H9 (cell line): ENCODE results near the gene HAND2. TPM values are rescaled to one million over a fixed set of nuclear protein-coding genes. Genes with fewer than 3 reads are reported as not detected.

Experiments
- DNase-seq: peaks from one replicate; pipeline ENCODE4 v3.0.0-alpha.2; 2017
- H2AFZ ChIP-seq: one replicate; pipeline ENCODE4 v1.6.1; 2013; ENCODE audit warnings: mild to moderate bottlenecking, low read length, control low read depth, moderate library complexity
- H2AK5ac ChIP-seq: 2 replicates; pipeline ENCODE4 v1.6.1; 2013; ENCODE audit warnings: low read length, control low read depth, mixed read lengths; ENCODE audit not compliant: insufficient read length
- H2BK120ac ChIP-seq: one replicate; pipeline ENCODE4 v1.6.1; 2013; ENCODE audit warnings: low read depth, mild to moderate bottlenecking, low read length, control low read depth, inconsistent platforms; ENCODE audit not compliant: poor library complexity, severe bottlenecking
- H2BK12ac ChIP-seq: 2 replicates; pipeline ENCODE4 v1.6.1; 2013; ENCODE audit warnings: low read length, control low read depth, mixed read lengths, low read depth; ENCODE audit not compliant: insufficient read length
- H2BK15ac ChIP-seq: 2 replicates; pipeline ENCODE4 v1.6.1; 2013; ENCODE audit warnings: low read depth, low read length, control low read depth
- H2BK20ac ChIP-seq: one replicate; pipeline ENCODE4 v1.6.1; 2013; ENCODE audit warnings: low read depth, mild to moderate bottlenecking, low read length, control low read depth, inconsistent platforms; ENCODE audit not compliant: poor library complexity, severe bottlenecking
- H2BK5ac ChIP-seq: 2 replicates; pipeline ENCODE4 v1.6.1; 2013; ENCODE audit warnings: low read length, control low read depth, mixed read lengths; ENCODE audit not compliant: insufficient read length
- H3K14ac ChIP-seq: 2 replicates; pipeline ENCODE4 v1.6.1; 2013; ENCODE audit warnings: low read length, control low read depth; ENCODE audit not compliant: insufficient read depth
- H3K18ac ChIP-seq: 2 replicates; pipeline ENCODE4 v1.6.1; 2013; ENCODE audit warnings: low read depth, mild to moderate bottlenecking, mixed read lengths, low read length, control low read depth; ENCODE audit not compliant: insufficient read length
- H3K23ac ChIP-seq: 2 replicates; pipeline ENCODE4 v1.6.1; 2013; ENCODE audit warnings: low read length, control low read depth, mixed read lengths, low read depth; ENCODE audit not compliant: insufficient read length
- H3K23me2 ChIP-seq: 2 replicates; pipeline ENCODE4 v1.6.1; 2013; ENCODE audit warnings: low read depth, mild to moderate bottlenecking, mixed read lengths, low read length, control low read depth; ENCODE audit not compliant: insufficient read length, poor library complexity, severe bottlenecking
- H3K27ac ChIP-seq: 2 replicates; pipeline ENCODE4 v1.5.1; 2013; ENCODE audit warnings: low read length, control low read depth, mixed read lengths, low read depth; ENCODE audit not compliant: insufficient read length
- H3K27me3 ChIP-seq: 2 replicates; pipeline ENCODE4 v1.6.1; 2013; ENCODE audit warnings: low read length, control low read depth, inconsistent platforms; ENCODE audit not compliant: insufficient read depth
- H3K4ac ChIP-seq: 2 replicates; pipeline ENCODE4 v1.6.1; 2013; ENCODE audit warnings: low read depth, mild to moderate bottlenecking, control low read depth, inconsistent platforms, low read length, moderate library complexity
- H3K4me1 ChIP-seq: 2 replicates; pipeline ENCODE4 v1.6.1; 2013; ENCODE audit warnings: low read length, control low read depth, inconsistent platforms; ENCODE audit not compliant: insufficient read depth
- H3K4me2 ChIP-seq: 2 replicates; pipeline ENCODE4 v1.6.1; 2013; ENCODE audit warnings: low read length, control low read depth, mixed read lengths; ENCODE audit not compliant: insufficient read length, insufficient read depth
- H3K56ac ChIP-seq: 2 replicates; pipeline ENCODE4 v1.6.1; 2013; ENCODE audit warnings: low read depth, mild to moderate bottlenecking, mixed read lengths, low read length, control low read depth; ENCODE audit not compliant: insufficient read length
- H3K79me1 ChIP-seq: 2 replicates; pipeline ENCODE4 v1.6.1; 2013; ENCODE audit warnings: low read depth, mild to moderate bottlenecking, moderate library complexity, low read length, control low read depth, inconsistent platforms; ENCODE audit not compliant: insufficient read depth, poor library complexity, severe bottlenecking
- H3K79me2 ChIP-seq: 2 replicates; pipeline ENCODE4 v1.6.1; 2013; ENCODE audit warnings: low read length, control low read depth, inconsistent platforms; ENCODE audit not compliant: insufficient read depth
- H3K9ac ChIP-seq: 2 replicates; pipeline ENCODE4 v1.6.1; 2013; ENCODE audit warnings: low read length, control low read depth, mixed read lengths; ENCODE audit not compliant: insufficient read length; ENCODE audit errors: extremely low read depth
- H3K9me3 ChIP-seq: one replicate; pipeline ENCODE4 v1.6.1; 2013; ENCODE audit warnings: low read depth, low read length, inconsistent platforms; ENCODE audit not compliant: control insufficient read depth
- H3T11ph ChIP-seq: one replicate; pipeline ENCODE4 v1.6.1; 2013; ENCODE audit warnings: mild to moderate bottlenecking, low read length, control low read depth, inconsistent platforms
- H4K20me1 ChIP-seq: one replicate; pipeline ENCODE4 v1.6.1; 2013; ENCODE audit not compliant: control insufficient read depth, insufficient read length, insufficient read depth
- H4K5ac ChIP-seq: 2 replicates; pipeline ENCODE4 v1.6.1; 2013; ENCODE audit warnings: low read depth, mild to moderate bottlenecking, mixed read lengths, low read length, control low read depth; ENCODE audit not compliant: insufficient read length
- H4K8ac ChIP-seq: replicated peaks from 2 replicates; pipeline ENCODE4 v1.6.1; 2013; ENCODE audit warnings: low read length, control low read depth, mixed read lengths, low read depth; ENCODE audit not compliant: insufficient read length
- H4K91ac ChIP-seq: 2 replicates; pipeline ENCODE4 v1.6.1; 2013; ENCODE audit warnings: low read depth, mild to moderate bottlenecking, moderate library complexity, mixed read lengths, low read length, control low read depth; ENCODE audit not compliant: insufficient read length
- H3K27ac Mint-ChIP-seq, 3 experiments: 2 replicates in 2 of 3; 3 replicates in 1 of 3; pipeline ENCODE4 v1.8.0; 2020 to 2021; ENCODE audit warnings: mixed read lengths in 3 of 3, mild to moderate bottlenecking in 1 of 3, moderate library complexity in 1 of 3
- H3K27me3 Mint-ChIP-seq: 2 replicates; pipeline ENCODE4 v1.8.0; 2021; ENCODE audit warnings: low read depth, mild to moderate bottlenecking, moderate library complexity, mixed read lengths
- H3K36me3 Mint-ChIP-seq, 3 experiments: 2 replicates in 2 of 3; 3 replicates in 1 of 3; pipeline ENCODE4 v1.8.0; 2020 to 2021; ENCODE audit warnings: low read depth in 3 of 3, mixed read lengths in 3 of 3; ENCODE audit not compliant: insufficient read depth in 1 of 3
- H3K4me1 Mint-ChIP-seq, 2 experiments: 2 replicates each; pipeline ENCODE4 v1.8.0; 2020; ENCODE audit warnings: mixed read lengths in 2 of 2
- H3K4me3 Mint-ChIP-seq, 2 experiments: 2 replicates in 1 of 2; 3 replicates in 1 of 2; pipeline ENCODE4 v1.8.0; 2020 to 2021; ENCODE audit warnings: mild to moderate bottlenecking in 2 of 2, mixed read lengths in 2 of 2, moderate library complexity in 1 of 2
- H3K9me3 Mint-ChIP-seq, 2 experiments: 2 replicates in 1 of 2; 3 replicates in 1 of 2; pipeline ENCODE4 v1.8.0; 2020; ENCODE audit warnings: mild to moderate bottlenecking in 2 of 2, mixed read lengths in 2 of 2, moderate library complexity in 1 of 2
- WGBS: extraction: QIAGEN DNeasy Blood & Tissue Kit; methylation state at CpG from one replicate; pipeline ENCODE4 v1.1.7; 2013; ENCODE audit warnings: missing lambda C conversion rate, low lambda C conversion rate, mixed read lengths; ENCODE audit not compliant: insufficient read length; ENCODE audit errors: extremely low coverage; 5-methylcytosine and 5-hydroxymethylcytosine counted together
- total RNA-seq: library from RNA; stranded (reverse); gene quantifications from 2 replicates; pipeline ENCODE4 v1.2.1, GENCODE V29; 2021
- TF ChIP-seq, protein P1 (sequence below): fragments of 200-600 bp; sonication (generic); conservative IDR thresholded peaks from 3 replicates; pipeline ENCODE4 v1.8.0; 2021; ENCODE audit warnings: antibody characterized with exemption, mild to moderate bottlenecking

Gene HAND2
- total RNA-seq, 1 experiment from 2014 or later = not detected

DNA sequence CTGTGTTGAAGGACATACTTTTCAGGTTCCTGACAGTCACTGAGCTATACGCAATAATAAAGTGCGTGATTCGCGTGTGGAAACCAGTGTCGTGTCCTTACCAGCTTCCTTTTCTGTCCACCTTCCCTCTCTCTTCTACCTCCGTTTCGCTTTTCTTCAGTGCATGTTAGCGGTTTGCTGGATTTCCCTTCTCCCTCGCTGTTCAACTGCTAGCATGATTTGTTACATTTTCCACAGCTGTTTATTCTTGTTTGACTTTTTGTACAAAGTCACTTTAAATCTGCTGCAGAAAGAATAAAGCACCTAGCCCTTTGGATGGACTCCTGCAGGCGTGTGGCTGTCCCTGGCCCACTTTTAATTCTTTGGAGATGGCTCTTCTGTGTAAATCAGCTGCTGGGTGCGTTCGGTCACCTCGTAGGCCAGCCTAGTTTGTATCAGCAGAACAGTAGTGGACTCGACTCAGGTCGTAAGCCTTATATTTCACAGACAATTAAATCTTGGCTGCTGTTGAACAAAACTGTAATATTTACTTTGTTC lies 8.9 kb upstream of the HAND2 start:
- Histone ChIP-seq H3K79me1 (no peaks in the 10 kb centered on the region), H3K9me3 (no peaks in the 10 kb centered on the region), H4K20me1 (no peaks in the 10 kb centered on the region), H3K4ac (no peak overlapping the region), H3T11ph (no peak overlapping the region), H2BK120ac (no peak overlapping the region), H4K5ac (no peak overlapping the region), H4K91ac (no peak overlapping the region), H3K27me3 (peaks cover 62% of the 10 kb centered on the region), H2AFZ (no peak overlapping the region), H3K9ac (no peak overlapping the region), H3K56ac (no peak overlapping the region), H3K23ac (no peak overlapping the region), H3K27ac (no peak overlapping the region), H3K79me2 (no peaks in the 10 kb centered on the region), H3K18ac (no peak overlapping the region), H2BK20ac (no peak overlapping the region), H3K14ac (no peak overlapping the region), H3K23me2 (peaks cover 8% of the 10 kb centered on the region), H3K4me1 (no peaks in the 10 kb centered on the region), H2BK15ac (no peak overlapping the region), H3K4me2 (peak overlapping the region; percentile 27), H2BK5ac (no peak overlapping the region), H2AK5ac (no peak overlapping the region), H4K8ac (no peak overlapping the region), H2BK12ac (no peak overlapping the region)
- TF ChIP-seq, protein P1, sequence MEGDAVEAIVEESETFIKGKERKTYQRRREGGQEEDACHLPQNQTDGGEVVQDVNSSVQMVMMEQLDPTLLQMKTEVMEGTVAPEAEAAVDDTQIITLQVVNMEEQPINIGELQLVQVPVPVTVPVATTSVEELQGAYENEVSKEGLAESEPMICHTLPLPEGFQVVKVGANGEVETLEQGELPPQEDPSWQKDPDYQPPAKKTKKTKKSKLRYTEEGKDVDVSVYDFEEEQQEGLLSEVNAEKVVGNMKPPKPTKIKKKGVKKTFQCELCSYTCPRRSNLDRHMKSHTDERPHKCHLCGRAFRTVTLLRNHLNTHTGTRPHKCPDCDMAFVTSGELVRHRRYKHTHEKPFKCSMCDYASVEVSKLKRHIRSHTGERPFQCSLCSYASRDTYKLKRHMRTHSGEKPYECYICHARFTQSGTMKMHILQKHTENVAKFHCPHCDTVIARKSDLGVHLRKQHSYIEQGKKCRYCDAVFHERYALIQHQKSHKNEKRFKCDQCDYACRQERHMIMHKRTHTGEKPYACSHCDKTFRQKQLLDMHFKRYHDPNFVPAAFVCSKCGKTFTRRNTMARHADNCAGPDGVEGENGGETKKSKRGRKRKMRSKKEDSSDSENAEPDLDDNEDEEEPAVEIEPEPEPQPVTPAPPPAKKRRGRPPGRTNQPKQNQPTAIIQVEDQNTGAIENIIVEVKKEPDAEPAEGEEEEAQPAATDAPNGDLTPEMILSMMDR = no peak
- Mint-ChIP-seq H3K4me3 (peak overlapping the region in 1 of 2 experiments; percentile 74; a peak in 3 of 5 replicates), H3K36me3 (no peaks in the 10 kb centered on the region), H3K9me3 (no peaks in the 10 kb centered on the region; a peak in 1 of 5 replicates), H3K27ac (no peak overlapping the region; a peak in 1 of 7 replicates), H3K27me3 (peaks cover 100% of the 10 kb centered on the region), H3K4me1 (peaks cover 6 to 15% of the 10 kb centered on the region in 2 experiments)
- DNase-seq = no peak
- no CpG with 5 or more reads among the region's 15 CpGs for WGBS
